Stimulated activated CD4-positive, alpha-beta T cell treated with anti-CD3 and anti-CD28 coated beads, Interleukin-1b, Interleukin-23, amount 100 ng/mL, for 48 hours (primary cell): ENCODE results near the gene CMTM7.
A peak's percentile ranks its signal among the peaks of the same experiment; 100 is the strongest.
"Not testable (repeated sequence)": the region's sequence is repeated elsewhere in the genome, so short reads cannot be mapped to it uniquely, and the experiment has no call there.

ENCODE experiments used
- DNase-seq: peaks from one replicate; pipeline ENCODE4 v3.0.0-alpha.2; 2020

CMTM7 gene

DNA sequence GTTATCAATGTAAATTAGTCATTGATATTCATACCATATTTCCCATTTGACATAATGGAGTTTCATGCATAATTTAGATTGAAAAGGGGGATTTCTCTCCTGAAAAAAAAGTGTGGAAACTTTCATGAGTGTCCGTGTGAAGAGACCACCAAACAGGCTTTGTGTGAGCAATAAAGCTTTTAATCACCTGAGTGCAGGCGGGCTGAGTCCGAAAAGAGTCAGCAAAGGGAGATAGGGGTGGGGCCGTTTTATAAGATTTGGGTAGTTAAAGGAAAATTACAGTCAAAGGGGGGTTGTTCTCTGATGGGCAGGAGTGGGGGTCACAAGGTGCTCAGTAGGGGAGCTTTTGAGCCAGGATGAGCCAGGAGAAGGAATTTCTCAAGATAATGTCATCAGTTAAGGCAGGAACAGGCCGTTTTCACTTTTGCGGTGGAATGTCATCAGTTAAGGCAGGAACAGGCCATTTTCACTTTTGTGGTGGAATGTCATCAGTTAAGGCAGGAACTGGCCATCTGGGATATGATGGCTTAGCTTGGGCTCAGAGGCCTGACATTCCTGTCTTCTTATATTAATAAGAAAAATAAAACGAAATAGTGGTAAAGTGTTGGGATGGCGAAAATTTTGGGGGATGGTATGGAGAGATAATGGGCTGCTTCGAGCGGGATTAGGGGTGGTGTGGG, 69.3 kb downstream of the CMTM7 start:
- DNase-seq, result not testable (repeated sequence)

DNA sequence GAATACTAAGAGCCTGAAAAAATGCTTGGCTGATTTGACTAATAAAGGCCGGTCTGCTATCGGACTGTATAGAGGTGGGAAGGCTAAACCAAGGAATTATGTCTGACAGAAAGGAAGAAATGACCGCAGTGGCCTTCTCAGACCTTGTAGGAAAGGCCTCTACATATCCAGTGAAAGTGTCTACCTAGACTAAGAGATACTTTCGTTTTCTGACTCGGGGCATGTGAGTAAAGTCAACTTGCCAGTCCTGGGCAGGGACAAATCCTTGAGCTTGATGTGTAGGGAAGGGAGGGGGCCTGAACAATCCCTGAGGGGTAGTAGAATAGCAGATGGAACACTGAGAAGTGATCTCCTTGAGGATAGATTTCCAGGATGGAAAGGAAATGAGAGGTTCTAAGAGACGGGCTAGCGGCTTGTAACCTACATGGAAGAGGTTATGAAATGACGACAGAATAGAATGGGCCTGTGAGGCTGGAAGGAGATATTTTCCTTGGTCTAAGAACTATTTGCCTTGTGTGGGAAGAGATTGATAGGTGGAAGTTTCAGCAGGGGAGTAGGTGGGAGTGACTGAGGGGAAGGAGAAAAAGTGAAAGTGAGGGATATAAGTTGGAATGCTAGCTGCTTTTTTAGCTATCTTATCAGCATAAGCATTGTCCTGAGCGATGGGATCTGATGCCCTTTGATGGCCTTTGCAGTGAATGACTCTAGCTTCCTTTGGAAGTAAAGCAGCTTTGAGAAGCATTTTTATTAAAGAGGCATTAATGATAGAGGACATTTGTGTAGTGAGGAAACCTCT, 70.7 kb downstream of the CMTM7 start:
- DNase-seq, result not testable (repeated sequence)

DNA sequence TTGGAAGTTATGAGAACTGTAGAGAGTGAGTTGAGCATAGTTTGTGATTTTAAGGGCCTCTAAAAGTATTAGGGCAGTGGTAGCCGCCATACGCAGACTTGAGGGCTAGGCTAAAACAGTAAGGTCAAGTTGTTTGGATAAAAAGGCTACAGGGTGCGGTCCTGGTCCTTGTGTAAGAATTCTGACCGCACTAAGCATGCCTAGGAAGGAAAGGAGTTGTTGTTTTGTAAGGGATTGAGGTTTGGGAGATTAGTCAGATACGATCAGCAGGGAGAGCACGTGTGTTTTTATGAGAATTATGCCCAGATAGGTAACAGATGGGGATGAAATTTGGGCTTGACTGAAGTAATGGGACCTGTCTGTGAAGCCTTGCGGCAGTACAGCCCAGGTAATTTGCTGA, 71.8 kb downstream of the CMTM7 start:
- DNase-seq, result not testable (repeated sequence)

DNA sequence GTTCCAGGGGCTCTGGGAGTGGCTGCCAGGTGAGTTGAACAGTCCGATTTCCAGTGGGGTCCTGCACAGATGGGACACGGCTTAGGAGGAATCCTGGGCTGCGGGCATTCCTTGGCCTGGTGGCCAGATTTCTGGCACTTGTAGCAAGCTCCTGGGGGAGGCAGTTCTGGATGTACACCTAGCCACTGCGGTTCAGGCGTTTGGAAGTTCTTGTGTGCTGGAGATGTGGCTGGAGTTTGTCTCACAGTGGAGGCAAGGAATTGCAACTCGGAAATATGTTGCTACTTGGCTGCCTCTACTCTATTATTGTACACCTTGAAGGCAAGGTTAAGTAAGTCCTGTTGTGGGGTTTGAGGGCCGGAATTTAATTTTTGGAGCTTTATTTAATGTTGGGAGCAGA, 73.1 kb downstream of the CMTM7 start:
- DNase-seq, result not testable (repeated sequence)

DNA sequence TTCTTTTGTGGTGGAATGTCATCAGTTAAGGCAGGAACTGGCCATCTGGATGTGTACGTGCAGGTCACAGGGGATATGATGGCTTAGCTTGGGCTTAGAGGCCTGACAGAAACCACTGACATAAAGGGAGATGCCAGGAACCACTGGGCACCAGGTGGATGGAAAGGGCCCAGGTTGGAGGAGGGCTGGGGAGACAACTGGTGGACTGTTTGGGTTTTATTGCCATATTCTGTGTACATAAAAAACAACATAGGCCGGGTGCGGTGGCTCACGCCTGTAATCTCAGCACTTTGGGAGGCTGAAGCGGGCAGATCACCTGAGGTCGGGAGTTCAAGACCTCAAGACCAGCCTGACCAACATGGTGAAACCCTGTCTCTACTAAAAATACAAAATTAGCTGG, 75.2 kb downstream of the CMTM7 start:
- DNase-seq, result not testable (repeated sequence)

DNA sequence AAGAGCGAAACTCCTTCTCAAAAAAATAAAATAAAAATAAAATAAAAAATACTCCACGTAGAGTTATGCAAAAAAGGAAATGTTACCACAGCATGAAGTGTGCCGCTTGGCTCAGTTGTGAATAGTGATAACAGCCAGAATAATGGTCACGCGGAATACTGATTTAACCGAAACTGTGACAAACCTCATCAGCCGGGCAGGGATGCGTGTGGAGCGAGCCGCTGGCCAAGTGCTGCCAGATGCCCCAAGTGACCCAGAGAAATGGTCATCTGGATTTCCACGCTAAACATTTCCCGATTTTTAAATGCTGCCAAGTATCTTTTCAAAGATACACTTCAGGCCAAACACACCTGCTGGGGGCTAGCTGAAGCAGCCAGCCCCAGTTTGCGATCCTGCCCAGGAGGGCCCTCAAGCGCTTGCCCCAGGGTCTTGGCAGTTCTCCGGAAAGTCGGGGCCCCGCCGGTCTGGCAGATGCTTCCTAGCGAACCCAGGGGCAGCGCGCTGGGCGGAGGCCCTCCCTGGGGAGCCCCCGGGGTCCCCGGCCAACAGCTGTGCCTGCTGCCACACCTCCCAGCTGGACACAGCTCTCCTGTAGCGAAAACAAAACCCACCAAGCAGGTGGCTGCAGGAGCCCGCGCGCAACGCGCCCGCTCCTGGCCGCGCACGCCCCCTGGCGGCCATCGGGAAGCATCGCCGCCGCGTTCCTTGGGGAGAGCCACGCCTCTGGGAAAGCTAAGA, 75.8 kb downstream of the CMTM7 start:
- peak; percentile 61 for DNase-seq

DNA sequence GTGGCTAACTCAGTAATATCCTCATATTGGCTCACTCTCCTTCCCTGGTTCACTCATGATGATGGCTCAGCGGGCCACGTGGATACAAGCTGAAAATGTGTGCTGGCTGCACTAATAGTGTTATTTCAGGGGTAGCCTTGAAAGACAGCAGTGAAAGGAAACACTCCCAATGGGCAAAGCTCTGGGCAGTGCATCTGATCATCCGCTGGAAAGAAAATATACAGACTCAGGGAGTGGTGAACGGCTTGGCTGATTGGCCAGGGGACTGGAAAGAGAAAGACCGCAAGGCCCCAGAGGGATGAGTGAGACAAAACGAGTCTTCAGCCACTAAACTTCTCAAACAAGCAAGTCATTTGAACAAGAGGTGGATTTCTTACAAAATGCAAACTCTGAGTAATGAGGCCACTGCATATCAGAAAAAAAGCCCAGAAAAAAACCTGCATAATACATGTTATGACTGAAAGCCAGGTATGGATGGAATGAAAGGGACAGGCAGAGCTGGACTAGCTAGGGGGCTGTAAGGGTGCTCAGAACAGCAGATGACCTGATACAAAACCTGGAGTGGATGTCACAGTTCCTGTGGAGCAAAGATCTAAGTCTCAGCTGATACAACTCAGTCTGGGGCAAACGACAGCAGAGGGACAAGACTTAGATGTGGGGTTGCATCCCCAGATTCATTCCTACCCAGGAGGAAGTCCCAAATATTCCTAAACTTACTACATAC, 77.7 kb downstream of the CMTM7 start:
- no peak for DNase-seq

DNA sequence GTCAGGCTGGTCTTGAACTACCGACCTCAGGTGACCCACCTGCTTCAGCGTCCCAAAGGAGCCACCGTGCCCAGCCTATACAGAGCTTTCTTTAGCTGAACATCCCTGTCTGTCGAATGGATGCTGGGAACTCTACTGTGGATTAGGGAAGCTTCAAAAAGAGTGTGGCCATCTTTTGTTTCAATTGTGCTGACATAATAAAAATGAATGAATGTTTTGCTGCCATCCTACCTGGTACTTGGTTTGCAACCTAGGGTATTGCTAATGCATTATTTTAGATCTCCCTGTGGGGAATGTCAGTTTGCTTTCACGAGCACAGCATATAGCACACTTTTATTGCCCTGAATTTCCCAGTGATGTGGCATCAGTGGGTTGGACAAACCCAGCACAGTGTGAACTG, 78.7 kb downstream of the CMTM7 start:
- no peak for DNase-seq

DNA sequence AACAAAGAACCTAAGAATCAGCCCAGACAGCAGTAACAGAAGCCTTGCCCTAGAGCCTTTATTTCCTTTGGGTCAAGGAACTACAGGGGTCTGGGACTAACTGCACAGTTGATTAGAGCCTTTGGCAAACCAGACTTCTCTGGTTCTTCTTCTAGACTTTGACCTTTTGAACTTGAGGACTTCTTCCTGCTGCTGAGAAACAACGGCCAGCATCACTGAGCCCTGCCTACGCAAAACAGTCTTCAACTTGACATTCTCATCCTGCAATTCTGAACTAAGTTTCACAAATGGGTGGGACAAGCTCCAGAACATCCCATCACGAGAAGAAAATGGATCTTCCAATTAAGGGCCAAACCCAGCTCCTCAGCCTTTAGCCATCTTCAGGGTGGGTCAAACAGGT, 79.6 kb downstream of the CMTM7 start:
- no peak for DNase-seq

DNA sequence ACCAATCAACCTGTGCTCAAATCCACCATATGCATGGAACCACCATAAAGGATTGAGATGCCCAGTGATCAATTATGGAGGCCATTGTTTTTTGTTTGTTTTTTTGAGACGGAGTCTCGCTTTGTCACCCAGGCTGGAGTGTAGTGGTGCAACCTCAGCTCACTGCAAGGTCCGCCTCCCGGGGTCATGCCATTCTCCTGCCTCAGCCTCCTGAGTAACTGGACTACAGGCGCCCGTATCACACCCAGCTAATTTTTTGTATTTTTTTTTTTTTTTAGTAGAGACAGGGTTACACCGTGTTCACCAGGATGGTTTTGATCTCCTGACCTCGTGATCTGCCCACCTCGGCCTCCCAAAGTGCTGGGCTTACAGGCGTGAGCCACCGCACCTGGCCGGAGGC, 80.5 kb downstream of the CMTM7 start:
- not testable (repeated sequence) for DNase-seq

DNA sequence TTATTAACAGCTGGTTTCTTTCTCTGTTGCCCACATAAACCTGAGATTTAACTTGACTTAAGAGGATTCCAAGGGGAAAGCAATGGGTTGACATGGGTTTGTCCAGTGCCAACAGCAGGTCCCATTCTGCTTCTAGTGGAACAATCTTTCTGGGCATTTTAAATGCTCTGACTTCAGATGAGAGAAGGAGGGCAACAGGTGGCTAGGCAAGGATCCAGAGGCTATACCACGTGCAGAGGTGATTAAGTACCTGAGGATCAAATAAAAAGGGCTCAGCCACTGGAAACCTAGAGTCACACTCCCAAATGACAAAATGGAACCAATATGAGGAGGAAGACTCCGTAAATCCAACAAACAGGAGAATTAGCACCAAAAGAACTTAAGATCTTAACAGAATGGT, 82.5 kb downstream of the CMTM7 start:
- DNase-seq, result no peak

DNA sequence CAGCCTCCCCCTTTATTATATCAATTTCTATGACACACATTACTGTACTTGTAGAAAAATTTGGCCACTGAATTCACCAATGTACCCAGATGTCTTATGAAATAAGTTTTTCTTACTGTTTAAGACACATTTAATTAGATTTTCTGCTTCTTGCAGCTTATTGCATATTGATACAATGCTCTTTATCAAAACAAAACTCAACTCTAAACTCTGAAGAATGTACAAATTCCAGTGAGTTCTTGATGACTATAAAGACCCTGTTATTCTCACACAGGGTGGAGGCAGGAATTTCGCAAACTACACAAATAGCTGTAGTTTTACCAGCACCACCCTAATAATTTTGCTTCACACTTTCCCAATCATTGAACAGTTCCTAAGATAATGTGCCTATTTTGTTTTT, 89.0 kb downstream of the CMTM7 start:
- DNase-seq, result no peak

DNA sequence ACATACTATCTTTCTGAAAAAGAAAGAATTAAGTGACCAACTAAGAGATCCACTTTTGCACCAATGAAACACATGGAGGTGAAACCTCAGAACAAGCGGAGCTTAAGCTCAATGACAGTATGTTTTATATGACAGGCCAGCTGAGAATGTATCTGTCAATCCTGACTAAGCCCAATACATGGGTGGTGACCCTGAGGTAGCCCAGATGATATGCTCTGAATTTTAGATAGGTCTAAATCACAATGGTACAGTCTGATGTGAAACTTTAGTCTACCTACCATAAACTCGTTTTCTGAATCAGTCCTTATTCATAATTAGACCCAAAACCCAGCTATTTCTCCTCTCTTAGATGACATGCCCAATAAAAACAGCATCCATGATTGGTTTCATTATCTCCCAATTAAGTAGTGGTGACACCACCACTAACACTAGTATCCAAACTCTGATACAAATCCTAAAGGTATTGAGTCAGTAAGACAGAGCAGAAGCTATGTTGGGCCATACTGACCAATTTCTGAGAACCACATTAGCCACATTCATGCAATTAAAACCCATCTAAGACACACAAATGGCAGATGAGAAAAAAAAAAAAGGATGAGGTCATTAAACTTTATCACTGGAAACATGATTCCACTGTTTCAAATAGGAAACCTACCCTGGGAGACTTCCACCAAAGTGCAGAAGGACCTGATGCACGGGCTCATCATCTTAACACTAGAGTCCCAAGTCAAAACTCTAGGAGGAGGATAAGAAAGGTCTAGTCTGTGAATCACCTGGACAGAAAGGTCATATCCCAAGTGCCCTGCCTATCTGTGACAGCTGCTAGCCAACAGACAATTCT, 90.4 kb downstream of the CMTM7 start:
- no peak for DNase-seq

DNA sequence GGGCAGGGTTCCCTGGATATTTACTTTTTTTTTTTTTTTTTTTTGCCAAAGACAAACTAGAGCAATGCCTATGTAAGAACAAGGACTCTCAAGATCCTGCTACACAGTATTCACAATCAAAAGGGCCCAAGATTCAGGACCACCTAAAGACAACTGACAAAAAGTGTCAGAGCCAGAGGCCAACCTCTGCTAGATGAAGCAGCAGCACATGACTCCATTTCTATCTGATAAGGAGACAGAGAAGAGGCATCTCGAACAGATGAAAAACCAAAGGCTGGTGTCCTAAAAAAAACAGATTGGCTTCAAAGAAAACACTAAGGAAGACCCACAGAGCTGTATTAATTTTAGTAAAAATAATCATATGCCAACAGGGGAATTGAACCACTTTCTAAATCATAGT, 91.0 kb downstream of the CMTM7 start:
- no peak for DNase-seq

DNA sequence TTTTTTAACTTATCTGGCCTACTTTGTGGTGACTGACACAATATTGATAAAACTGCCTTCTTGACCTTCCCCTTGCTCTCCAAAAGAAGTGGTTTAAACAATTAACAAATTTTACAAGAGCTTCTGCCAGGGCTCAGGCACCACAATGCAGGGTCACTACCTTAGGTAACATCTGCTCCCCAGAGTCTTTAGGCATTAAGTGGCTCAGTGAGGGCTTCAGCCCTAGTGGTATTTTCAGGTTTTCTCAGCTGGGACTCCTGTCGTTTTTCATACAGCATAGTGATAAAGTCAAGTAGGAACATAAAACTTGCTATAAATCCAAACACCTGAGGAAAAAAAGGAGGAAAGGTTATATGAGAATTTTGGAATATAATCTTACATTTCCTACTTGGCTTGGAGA, 92.1 kb downstream of the CMTM7 start:
- no peak for DNase-seq

DNA sequence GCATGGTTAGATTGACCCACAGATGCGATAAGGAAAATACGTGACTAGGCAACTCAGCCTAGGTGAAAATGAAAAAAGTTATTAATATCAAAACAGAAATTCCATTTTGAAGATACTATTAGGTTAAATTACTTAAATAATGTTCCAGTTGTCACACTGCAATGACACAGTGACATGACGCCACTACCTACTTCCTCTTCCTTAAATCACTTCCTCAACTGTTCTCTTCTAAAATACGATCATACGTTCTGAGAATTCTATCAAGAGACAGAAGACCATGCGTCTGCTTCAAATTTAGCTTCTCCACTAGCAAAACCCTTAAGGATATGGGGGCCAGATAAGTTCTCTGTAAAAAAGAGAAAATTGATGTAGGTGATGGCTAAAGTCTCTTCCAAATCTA, 92.8 kb downstream of the CMTM7 start:
- DNase-seq, result no peak

DNA sequence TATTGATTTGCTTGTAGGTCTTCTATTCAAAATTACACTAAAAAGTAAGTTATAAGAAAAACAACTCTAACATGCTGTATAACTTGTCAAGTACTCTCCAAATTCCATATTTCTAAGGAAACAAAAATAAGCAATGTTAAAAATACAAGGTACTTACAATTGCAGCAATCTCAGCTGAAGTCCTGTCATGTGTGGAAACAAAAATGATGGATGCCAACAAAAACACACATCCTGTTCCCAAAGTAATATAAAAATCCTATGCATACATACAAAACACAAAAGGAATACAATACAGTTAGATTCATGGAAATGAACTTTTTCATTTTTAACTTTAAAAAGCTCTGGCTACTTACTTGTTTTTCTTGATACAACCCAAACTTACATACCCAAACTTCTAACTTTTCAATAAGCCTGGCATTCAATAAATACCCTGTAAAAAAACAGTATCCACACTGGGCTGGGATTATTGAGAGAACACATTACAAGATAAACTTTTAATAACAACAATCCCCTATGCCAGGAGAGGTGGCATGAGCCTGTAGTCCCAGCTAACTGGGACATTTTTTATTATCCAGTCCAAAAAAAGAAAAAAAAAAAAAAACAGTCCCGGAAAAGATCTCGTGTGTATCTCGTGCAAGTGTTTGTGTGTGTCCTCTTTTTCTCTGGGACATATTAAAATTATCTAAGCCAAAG, 96.3 kb downstream of the CMTM7 start:
- DNase-seq, result no peak

DNA sequence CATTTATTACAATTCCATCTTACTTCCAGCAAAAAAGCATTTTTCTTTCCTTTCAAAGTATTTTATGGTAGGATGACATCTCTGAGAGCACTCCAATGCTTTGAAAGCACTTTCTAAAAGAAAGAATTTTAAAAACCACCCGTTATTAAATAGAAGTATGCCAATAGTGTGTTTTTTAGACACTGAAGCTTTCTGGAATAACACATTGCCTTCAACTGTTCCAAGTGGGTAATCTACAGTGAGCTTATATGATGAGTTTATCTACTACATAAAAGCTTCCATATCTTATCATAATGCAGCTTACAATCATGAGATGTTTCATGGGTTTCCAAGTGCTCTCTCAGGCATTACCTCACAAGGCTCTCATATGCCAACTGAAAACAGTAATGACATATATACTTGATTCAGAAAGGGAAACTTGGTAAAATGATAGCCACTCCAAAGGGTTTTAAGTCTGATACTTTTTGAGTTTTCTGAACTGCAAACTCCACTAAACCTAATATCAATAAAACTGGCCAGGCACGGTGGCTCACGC, 96.9 kb downstream of the CMTM7 start:
- DNase-seq, result no peak

DNA sequence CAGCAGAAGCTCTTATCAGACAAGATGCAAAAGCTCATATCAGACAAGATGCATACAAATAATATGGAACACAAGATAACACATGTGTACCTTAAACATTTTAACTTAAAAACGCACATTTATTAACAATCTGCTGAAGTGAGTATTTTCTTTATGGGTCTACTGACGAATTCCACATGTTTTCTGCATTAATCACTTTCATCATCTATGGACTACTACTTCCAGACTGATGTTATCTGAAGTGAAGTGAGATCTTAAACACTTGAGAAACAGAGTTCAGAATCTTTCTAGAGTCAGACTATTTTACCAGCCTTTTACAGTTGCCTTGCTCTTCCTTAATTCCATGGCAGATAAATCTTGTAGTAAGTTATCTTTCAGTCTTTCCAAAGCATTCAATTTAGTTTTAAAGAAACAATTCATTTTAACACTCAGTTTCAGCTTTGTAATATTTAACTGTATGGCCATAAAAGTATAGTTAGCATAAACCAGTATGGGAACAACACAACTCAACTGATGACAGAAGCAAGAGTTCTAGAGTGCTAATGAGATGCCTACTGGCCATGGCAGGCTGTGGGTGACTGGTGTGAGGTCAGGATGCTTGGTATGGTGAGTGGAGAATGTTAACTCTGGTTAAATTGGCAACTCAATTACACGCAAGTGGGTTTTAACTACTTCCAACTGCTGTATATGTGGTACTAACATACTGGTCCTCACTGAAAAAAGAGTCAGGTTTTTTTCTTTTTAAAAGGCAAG, 101.2 kb downstream of the CMTM7 start:
- DNase-seq, result no peak
